PC-3 (cell line): ENCODE measurements around the gene ALPG.

Source experiments
- CTCF ChIP-seq: fragments of 300-600 bp; sonication (generic); conservative IDR thresholded peaks from 2 replicates; pipeline ENCODE4 v1.5.1; 2017; ENCODE audit warnings: antibody characterized with exemption, low read depth, mild to moderate bottlenecking, low read length
- EZH2phosphoT487 ChIP-seq: fragments of 300-600 bp; sonication (generic); IDR thresholded peaks from 2 replicates; pipeline ENCODE4 v1.6.1; 2018; ENCODE audit warnings: mild to moderate bottlenecking, antibody characterized with exemption, low read length, borderline replicate concordance

GRCh38 chr2:232374356-232374755 lies 32.3 kb upstream of the ALPG start:
- TF ChIP-seq CTCF (no peak), EZH2phosphoT487 (no peak)
